ENCODE data around the gene ZNF789. TPM values are rescaled to one million over a fixed set of nuclear protein-coding genes. Genes with fewer than 3 reads are reported as not detected.

Gene ZNF789
- total RNA-seq, 2 experiments from 2014 or later: 11.5 to 13.5 TPM

DNA sequence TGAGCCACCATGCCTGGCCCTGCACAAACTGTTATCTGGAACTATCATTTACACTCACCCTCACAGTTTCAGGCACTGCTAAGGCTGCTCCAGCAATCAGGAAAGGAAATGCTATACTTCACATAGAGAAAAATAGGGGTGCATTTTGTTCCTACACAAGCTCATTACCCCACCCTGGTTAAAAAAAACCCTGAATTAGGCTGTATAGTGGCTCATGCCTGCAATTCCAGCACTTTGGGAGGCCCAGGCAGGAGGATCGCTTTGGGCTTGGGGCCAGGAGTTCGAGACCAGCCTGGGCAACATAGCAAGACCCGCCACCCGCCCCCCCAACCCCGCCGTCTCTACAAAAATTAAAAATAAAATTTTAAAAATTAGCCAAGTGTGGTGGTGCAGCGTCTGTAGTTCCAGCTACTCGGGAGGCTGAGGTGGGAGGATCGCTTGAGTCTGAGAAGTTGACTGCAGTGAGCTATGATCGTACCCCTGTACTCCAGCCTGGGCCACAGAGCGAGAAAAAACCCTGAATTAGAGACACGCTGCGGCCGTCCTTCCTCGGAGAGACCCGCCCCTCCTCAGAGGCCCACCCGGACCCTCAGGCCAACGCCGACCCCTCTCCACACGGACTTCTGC is 34.6 kb upstream of the ZNF789 start:
- Mint-ChIP-seq H3K4me3 (peak overlapping the region; percentile 99), H3K9me3 (no peaks in the 10 kb centered on the region), H3K27me3 (no peaks in the 10 kb centered on the region), H3K36me3 (ENCODE audit: low read depth) (peaks cover 27% of the 10 kb centered on the region), H3K27ac (peak overlapping the region; percentile 83), H3K4me1 (ENCODE audit: low read depth) (peaks cover 31% of the 10 kb centered on the region)
- Histone ChIP-seq H3K27ac (ENCODE audit: low read depth in 1 of 2, low read length in 2 of 2) (peak overlapping the region; percentile 69 to 80), H3K27me3 (ENCODE audit: control insufficient read depth in 1 of 2, insufficient read depth in 2 of 2, low read length in 2 of 2) (no peaks in the 10 kb centered on the region), H3K36me3 (ENCODE audit: insufficient read depth, low read length) (peaks cover 15% of the 10 kb centered on the region), H3K4me3 (ENCODE audit: low read length) (peak overlapping the region; percentile 78), H3K9me3 (ENCODE audit: control insufficient read depth in 1 of 2, insufficient read depth in 1 of 2, low read length in 2 of 2) (no peaks in the 10 kb centered on the region), H3K4me1 (ENCODE audit: insufficient read depth, low read length) (peaks cover 30% of the 10 kb centered on the region)
- no peak for TF ChIP-seq CTCF (IDR thresholded peaks at IDR 0.05)
- intact Hi-C loops (cut with DNase I, micrococcal nuclease): loop anchor here (1.0 to 10.0 kb wide), 5 partner anchors 23 to 547 kb away; no protein-coding TSS in a partner anchor
- peak; percentile 27 for ATAC-seq (ENCODE audit: poor library complexity)
- DNase-seq: peak in 1 of 14 experiments; percentile 7
- ChIA-PET POLR2A (interaction anchor here (0.6 to 2.8 kb wide), 7 partner anchors 11 to 1174 kb away, joined by 3 to 22 read pairs (median 4); partner anchors contain the start of genes BUD31, MOSPD3, PDAP1 and ZKSCAN5), CTCF (no interaction called here)

- Histone ChIP-seq H3K36me3 (ENCODE audit: insufficient read depth, low read length) (peaks cover 15% of the 10 kb centered on the region), H3K27me3 (ENCODE audit: control insufficient read depth in 1 of 2, insufficient read depth in 2 of 2, low read length in 2 of 2) (no peaks in the 10 kb centered on the region), H3K27ac (ENCODE audit: low read depth in 1 of 2, low read length in 2 of 2) (peak within 1 kb of the TSS; percentile 69 to 80), H3K9me3 (ENCODE audit: control insufficient read depth in 1 of 2, insufficient read depth in 1 of 2, low read length in 2 of 2) (no peaks in the 10 kb centered on the region), H3K4me3 (ENCODE audit: low read length) (peak within 1 kb of the TSS; percentile 78), H3K4me1 (ENCODE audit: insufficient read depth, low read length) (peaks cover 30% of the 10 kb centered on the region)
- intact Hi-C loops (cut with DNase I, micrococcal nuclease): loop anchor here (1.0 to 10.0 kb wide), 5 partner anchors 22 to 546 kb away; no protein-coding TSS in a partner anchor
- CTCF ChIA-PET: no interaction called here
- POLR2A ChIA-PET: interaction anchor here (0.6 to 2.8 kb wide), 8 partner anchors 10 to 1174 kb away, joined by 3 to 22 read pairs (median 4); partner anchors contain the start of genes BUD31, MOSPD3, PDAP1 and ZKSCAN5
- no peak for TF ChIP-seq CTCF (IDR thresholded peaks at IDR 0.05)
- H3K36me3 Mint-ChIP-seq (ENCODE audit: low read depth): peaks cover 23% of the 10 kb centered on the region
- DNase-seq (peak; percentile 76 to 95 (median 86)), ATAC-seq (ENCODE audit: poor library complexity) (peak; percentile 75)
- H3K27ac Mint-ChIP-seq: peak within 1 kb of the TSS; percentile 83
- H3K27me3 Mint-ChIP-seq: no peaks in the 10 kb centered on the region
- peaks cover 31% of the 10 kb centered on the region for H3K4me1 Mint-ChIP-seq (ENCODE audit: low read depth)
- no peaks in the 10 kb centered on the region for H3K9me3 Mint-ChIP-seq
- peak within 1 kb of the TSS; percentile 99 for H3K4me3 Mint-ChIP-seq
Observed at GRCh38 chr7:99438573-99439480, 33.9 kb upstream of the ZNF789 start, which contains the start of the genes CPSF4 and PTCD1. TSS of gene CPSF4 (plus strand) at chr7:99438943. CDS start at chr7:99439083, 140 bp downstream. TSS of gene PTCD1 (minus strand) at chr7:99438798. CDS start at chr7:99435242, 3,556 bp downstream.

DNA sequence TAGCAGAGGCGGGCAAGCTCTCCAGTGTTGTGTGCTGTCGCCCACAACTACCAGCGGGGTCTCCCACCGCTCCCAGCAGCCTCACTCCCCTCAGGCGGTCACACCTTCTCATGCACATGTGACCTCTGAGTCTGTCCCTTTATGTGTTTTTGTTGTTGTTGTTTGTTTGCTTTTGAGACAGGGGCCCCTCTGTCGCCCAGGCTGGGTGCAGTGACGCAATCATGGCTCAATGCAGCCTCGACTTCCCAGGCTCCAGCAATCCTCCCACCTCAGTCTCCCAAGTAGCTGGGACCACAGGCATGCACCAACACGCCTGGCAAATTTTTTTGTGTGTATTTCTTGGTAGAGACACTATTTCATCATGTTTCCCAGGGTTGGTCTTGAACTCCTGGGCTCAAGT is 32.5 kb upstream of the ZNF789 start:
- no peaks in the 10 kb centered on the region for H3K9me3 ChIP-seq (ENCODE audit: control insufficient read depth in 1 of 2, insufficient read depth in 1 of 2, low read length in 2 of 2)
- H3K27ac ChIP-seq (ENCODE audit: low read depth in 1 of 2, low read length in 2 of 2): no peak overlapping the region
- ATAC-seq (ENCODE audit: poor library complexity) (no peak), DNase-seq (no peak)
- ChIA-PET POLR2A (interaction anchor here (2.8 kb wide), 1 partner anchor 32 kb away, joined by 22 read pairs; the partner anchor contains the start of genes BUD31 and PDAP1), CTCF (no interaction called here)
- TF ChIP-seq CTCF (IDR thresholded peaks at IDR 0.05): no peak
- Mint-ChIP-seq H3K27ac (peak overlapping the region; percentile 83), H3K27me3 (no peaks in the 10 kb centered on the region), H3K4me3 (peak overlapping the region; percentile 99), H3K4me1 (ENCODE audit: low read depth) (peaks cover 31% of the 10 kb centered on the region), H3K9me3 (no peaks in the 10 kb centered on the region), H3K36me3 (ENCODE audit: low read depth) (peaks cover 32% of the 10 kb centered on the region)
- no peaks in the 10 kb centered on the region for H3K27me3 ChIP-seq (ENCODE audit: control insufficient read depth in 1 of 2, insufficient read depth in 2 of 2, low read length in 2 of 2)
- intact Hi-C loops (cut with DNase I, micrococcal nuclease): no loop called here
- peaks cover 20% of the 10 kb centered on the region for H3K36me3 ChIP-seq (ENCODE audit: insufficient read depth, low read length)
- no peak overlapping the region for H3K4me3 ChIP-seq (ENCODE audit: low read length)
- H3K4me1 ChIP-seq (ENCODE audit: insufficient read depth, low read length): peaks cover 30% of the 10 kb centered on the region

Data from CD4-positive, alpha-beta T cell (primary cell).